SU-DHL-6 (cell line): ENCODE results near the gene NID2.

Experiments
- EZH2phosphoT487 ChIP-seq: fragments of 200-600 bp; sonication (generic), shearing (Covaris generic); conservative IDR thresholded peaks from 2 replicates; pipeline ENCODE4 v1.6.1; 2018; ENCODE audit warnings: mild to moderate bottlenecking, antibody characterized with exemption, low read length, moderate library complexity, mixed read lengths
- TF ChIP-seq, protein P1 (sequence below): fragments of 200-600 bp; sonication (generic); IDR thresholded peaks from one replicate; pipeline ENCODE4 v1.5.1; 2017; ENCODE audit warnings: antibody characterized with exemption, mild to moderate bottlenecking, low read length, moderate library complexity; ENCODE audit not compliant: insufficient read depth, poor library complexity, severe bottlenecking

- TF ChIP-seq, protein P1, sequence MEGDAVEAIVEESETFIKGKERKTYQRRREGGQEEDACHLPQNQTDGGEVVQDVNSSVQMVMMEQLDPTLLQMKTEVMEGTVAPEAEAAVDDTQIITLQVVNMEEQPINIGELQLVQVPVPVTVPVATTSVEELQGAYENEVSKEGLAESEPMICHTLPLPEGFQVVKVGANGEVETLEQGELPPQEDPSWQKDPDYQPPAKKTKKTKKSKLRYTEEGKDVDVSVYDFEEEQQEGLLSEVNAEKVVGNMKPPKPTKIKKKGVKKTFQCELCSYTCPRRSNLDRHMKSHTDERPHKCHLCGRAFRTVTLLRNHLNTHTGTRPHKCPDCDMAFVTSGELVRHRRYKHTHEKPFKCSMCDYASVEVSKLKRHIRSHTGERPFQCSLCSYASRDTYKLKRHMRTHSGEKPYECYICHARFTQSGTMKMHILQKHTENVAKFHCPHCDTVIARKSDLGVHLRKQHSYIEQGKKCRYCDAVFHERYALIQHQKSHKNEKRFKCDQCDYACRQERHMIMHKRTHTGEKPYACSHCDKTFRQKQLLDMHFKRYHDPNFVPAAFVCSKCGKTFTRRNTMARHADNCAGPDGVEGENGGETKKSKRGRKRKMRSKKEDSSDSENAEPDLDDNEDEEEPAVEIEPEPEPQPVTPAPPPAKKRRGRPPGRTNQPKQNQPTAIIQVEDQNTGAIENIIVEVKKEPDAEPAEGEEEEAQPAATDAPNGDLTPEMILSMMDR: no peak
- TF ChIP-seq EZH2phosphoT487: no peak
Measured at GRCh38 chr14:52061390-52061789, 7.5 kb downstream of the NID2 start.
